Ramos (cell line): ENCODE results near the gene CABLES2.

ENCODE experiments used
- in situ Hi-C: fragments of 300-500 bp; cut with MboI; formaldehyde crosslinking; loops from one replicate; pipeline ENCODE4 v1.14.3; 2022; ENCODE audit warnings: low sequenced_read_pairs; ENCODE audit not compliant: unreplicated experiment

CABLES2 gene

GRCh38 chr20:62364911-62365736 is 42.0 kb downstream of the CABLES2 start:
- in situ Hi-C loops = no loop called here

- in situ Hi-C loops = no loop called here
Measured at GRCh38 chr20:62363920-62364851, 42.9 kb downstream of the CABLES2 start.

- in situ Hi-C loops = no loop called here
Measured at GRCh38 chr20:62362991-62363919, 43.8 kb downstream of the CABLES2 start.

GRCh38 chr20:62362590-62362940 is 44.5 kb downstream of the CABLES2 start:
- in situ Hi-C loops = no loop called here

GRCh38 chr20:62361799-62362589 is 45.1 kb downstream of the CABLES2 start:
- in situ Hi-C loops = no loop called here

- in situ Hi-C loops = no loop called here
Measured at GRCh38 chr20:62360854-62361798, 46.0 kb downstream of the CABLES2 start.

- in situ Hi-C loops = no loop called here
Measured at GRCh38 chr20:62359491-62360121, 47.5 kb downstream of the CABLES2 start.

GRCh38 chr20:62359043-62359490 is 48.0 kb downstream of the CABLES2 start:
- in situ Hi-C loops = no loop called here

- in situ Hi-C loops = no loop called here
Measured at GRCh38 chr20:62358171-62359042, 48.7 kb downstream of the CABLES2 start.

- in situ Hi-C loops = no loop called here
Measured at GRCh38 chr20:62357681-62358080, 49.4 kb downstream of the CABLES2 start.

GRCh38 chr20:62357187-62357667 is 49.9 kb downstream of the CABLES2 start:
- in situ Hi-C loops = no loop called here

GRCh38 chr20:62356589-62357186 is 50.4 kb downstream of the CABLES2 start:
- in situ Hi-C loops = no loop called here

GRCh38 chr20:62355878-62356588 is 51.1 kb downstream of the CABLES2 start:
- in situ Hi-C loops = no loop called here

- in situ Hi-C loops = no loop called here
Measured at GRCh38 chr20:62355516-62355877, 51.6 kb downstream of the CABLES2 start.

- in situ Hi-C loops = no loop called here
Measured at GRCh38 chr20:62354811-62355341, 52.2 kb downstream of the CABLES2 start.
